GM12865 (cell line): ENCODE data around the gene HDAC9.

Experiments
- DNase-seq: peaks from one replicate; pipeline ENCODE4 v3.0.0; 2010; ENCODE audit warnings: low read depth
- H3K4me3 ChIP-seq: 2 replicates; pipeline ENCODE4 v1.5.1; 2011; ENCODE audit warnings: mild to moderate bottlenecking, low read depth, low read length, control low read depth
- TF ChIP-seq, protein P1 (sequence below): IDR thresholded peaks from 2 replicates; pipeline ENCODE4 v1.5.1; 2011; ENCODE audit warnings: low read length, control low read depth, low read depth, inconsistent platforms; ENCODE audit not compliant: insufficient read depth; ENCODE audit errors: missing control alignments

HDAC9 gene

DNA sequence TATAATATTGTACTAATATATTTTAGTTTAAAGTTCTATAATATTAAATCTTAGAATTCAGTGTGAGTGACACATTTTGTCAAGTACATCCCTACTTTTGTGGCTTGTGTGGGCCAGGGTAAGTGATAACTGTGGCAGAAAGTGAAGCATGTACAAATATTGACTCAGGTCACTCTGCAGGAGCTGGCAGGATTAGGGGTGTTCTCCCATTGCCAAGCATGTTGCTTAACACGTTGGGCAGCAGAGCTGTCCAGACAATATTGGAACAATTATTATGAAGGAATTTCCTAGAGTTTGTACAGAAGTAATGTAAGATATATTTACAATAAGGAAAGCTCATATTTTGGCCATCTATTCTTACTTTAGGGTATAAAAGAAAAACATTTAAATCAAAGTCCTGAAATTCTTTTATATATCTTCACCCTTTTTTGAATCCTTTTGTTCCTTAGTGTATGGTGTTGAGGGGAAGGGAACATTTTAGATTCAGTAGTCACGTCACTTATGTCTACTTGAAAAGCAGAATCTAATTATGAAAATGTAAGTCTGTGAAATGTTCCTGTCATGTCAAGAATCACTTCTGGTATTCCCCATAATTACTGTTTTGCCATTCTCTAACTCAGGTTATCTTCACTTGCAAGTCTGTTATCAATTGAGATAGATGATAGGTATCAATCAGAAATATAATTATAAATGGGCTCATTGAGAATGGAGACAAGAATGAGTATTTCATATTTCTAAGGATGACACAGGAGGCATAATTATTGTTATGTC lies 4.0 kb downstream of the HDAC9 start:
- H3K4me3 ChIP-seq = peak overlapping the region; percentile 66
- peak; percentile 13 for DNase-seq

DNA sequence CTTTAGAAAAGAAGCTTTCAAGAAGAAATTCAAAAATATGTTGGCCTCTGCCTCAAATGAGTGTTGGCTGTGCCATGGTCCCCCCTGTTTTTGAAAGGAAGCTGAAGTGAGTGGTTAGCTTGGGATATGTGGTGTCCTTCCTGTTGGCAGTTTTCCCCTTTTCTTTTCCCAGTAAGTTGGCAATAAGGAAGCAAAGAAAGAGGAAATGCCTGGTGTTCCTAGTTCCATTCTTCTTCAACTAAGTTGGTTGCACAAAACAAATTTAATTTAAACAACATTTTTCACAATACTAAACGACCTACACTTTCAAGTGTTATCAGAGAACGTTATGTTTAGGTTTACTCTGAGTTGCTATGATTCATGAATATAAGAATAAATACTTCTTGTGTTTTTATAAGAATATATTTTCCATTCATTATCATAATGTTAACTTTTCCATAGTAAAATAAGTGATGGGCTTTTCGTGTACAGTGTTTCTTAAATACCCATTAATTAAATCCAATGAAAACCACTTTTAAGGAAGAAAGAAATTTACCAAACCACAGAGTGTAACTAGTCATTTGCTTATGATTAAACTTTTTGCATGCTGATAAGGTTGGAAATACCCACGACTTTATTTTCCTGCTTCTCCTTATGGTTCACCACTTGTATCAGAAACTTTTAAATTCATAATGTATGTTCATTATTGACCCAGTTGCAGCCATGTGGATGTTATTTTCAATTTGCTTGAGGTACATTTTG lies 7.7 kb downstream of the HDAC9 start:
- no peak for DNase-seq
- TF ChIP-seq, protein P1, sequence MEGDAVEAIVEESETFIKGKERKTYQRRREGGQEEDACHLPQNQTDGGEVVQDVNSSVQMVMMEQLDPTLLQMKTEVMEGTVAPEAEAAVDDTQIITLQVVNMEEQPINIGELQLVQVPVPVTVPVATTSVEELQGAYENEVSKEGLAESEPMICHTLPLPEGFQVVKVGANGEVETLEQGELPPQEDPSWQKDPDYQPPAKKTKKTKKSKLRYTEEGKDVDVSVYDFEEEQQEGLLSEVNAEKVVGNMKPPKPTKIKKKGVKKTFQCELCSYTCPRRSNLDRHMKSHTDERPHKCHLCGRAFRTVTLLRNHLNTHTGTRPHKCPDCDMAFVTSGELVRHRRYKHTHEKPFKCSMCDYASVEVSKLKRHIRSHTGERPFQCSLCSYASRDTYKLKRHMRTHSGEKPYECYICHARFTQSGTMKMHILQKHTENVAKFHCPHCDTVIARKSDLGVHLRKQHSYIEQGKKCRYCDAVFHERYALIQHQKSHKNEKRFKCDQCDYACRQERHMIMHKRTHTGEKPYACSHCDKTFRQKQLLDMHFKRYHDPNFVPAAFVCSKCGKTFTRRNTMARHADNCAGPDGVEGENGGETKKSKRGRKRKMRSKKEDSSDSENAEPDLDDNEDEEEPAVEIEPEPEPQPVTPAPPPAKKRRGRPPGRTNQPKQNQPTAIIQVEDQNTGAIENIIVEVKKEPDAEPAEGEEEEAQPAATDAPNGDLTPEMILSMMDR = no peak
- H3K4me3 ChIP-seq = no peak overlapping the region

More for the DNA sequence above, 4.0 kb downstream of the HDAC9 start:
- TF ChIP-seq, protein P1 = no peak

DNA sequence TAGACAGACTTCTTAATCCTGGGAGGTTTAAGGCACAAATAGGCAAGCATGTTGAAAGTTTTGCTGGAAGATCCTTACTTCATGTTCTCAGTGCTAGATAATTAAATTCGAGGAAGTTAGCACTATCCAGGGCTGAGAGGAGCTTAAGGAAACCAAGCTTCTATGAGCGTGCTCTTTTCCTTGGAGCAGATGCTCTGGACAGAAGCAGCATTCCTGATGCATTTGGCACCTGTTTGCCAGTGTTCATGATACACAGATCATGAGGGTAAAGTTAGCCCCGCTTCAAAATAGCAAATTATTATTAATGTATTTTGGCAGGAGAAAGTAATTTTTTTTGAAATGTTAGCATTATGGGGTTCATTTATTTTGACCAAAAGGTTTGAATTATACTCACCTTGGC lies 9.4 kb downstream of the HDAC9 start:
- no peak for DNase-seq
- no peak overlapping the region for H3K4me3 ChIP-seq
- TF ChIP-seq, protein P1 = no peak

DNA sequence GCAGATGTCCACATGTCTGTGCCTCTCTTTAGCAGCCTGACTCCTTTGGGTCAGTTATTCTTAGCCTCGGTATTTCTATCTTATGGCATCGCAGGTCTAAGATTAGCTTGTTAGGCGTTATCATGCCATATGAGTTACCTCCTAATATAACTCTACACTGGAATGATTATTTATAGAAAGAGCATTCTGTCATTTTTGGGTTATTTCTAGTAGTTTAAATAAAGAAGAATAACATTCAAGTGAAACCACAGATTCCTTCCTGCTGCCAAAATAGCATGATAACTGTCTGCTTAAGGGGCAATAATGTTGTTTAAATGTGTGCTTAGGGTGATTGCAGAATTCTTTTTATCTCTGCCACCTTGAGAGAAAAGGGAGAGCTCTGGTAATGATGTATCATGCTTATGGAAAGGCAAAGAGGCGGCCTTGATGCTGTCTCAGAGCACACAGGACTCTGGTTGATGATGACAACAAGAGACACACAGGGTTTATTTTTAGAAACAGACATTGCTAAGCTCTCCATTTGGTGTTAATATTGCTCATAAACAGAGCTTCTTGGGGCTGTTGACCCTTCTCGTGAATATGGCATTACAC lies 10.4 kb downstream of the HDAC9 start:
- TF ChIP-seq, protein P1 = no peak
- peak overlapping the region; percentile 17 for H3K4me3 ChIP-seq
- DNase-seq = peak; percentile 58

DNA sequence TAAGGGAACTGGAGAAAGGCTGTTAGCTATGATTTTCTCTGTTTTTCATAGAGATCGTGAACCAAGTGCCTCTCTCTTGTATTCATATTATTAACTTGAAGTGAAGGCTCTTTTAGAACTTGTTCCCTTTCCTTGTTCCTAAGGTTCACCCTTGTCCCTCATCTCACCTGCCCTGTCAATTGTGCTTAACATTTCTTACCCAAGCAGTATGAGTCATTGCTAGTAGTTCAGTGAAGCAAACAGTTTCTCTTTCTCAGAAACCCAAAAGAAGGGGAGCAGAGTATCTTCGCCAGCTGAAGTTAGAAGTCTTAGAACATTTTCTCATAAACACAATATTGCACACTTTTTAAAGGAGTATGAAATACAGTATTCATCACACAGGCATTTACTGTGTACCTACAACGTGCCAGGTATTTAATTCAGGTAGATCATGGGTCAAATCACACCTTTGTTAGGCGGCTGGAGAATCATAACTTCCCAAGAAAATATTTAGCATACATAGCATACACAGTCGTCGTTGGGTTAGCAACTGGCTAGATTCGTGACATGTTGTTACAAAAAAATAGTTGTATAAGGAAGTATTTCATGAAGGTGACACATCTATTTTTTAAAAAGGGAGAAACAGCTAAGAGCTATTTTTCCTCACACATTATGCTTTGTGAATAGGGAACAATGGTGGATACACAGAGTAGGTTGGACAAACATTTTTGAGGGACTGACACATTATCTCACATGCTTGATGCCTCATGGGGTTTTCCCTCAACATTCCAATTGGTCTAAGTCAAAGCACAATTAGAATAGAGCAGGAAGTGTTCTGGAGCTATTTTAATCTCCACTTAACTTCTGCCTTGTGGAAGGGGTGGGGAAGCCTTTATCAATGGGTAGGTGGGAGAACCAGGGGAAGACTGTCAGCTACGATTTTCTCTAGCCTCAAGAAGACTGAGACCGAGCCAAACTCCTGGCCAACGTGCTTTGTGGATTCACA lies 13.2 kb downstream of the HDAC9 start:
- TF ChIP-seq, protein P1 = no peak
- peak overlapping the region; percentile 51 for H3K4me3 ChIP-seq
- DNase-seq = peak; percentile 75

DNA sequence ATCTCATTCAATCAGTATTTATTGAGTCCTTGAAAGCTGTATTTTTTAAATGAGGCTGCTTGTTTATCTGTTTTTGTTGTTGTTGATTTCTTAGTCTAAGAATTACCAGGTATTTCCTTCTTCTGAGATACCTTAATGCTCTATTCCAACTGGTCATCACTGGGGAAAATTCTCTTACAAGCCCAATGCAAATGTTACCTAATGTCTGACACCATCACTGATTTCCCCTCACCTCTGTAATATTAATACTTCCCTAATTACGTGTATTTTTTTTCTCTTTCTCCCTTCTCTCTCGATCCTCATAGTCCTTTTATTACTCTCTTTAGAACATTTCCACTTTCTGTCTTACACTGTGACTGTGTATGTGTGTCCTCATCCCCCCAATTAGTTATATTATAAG lies 13.9 kb downstream of the HDAC9 start:
- TF ChIP-seq, protein P1 = no peak
- peak; percentile 31 for DNase-seq
- H3K4me3 ChIP-seq = peak overlapping the region; percentile 51
